ENCODE data around the gene PI4KA. TPM values are rescaled to one million over a fixed set of nuclear protein-coding genes. Genes with fewer than 3 reads are reported as not detected.
"Not testable (repeated sequence)": the region's sequence is repeated elsewhere in the genome, so short reads cannot be mapped to it uniquely, and the experiment has no call there.

Gene PI4KA
- total RNA-seq, 2 experiments from 2014 or later = 57.9 to 59.0 TPM

DNA sequence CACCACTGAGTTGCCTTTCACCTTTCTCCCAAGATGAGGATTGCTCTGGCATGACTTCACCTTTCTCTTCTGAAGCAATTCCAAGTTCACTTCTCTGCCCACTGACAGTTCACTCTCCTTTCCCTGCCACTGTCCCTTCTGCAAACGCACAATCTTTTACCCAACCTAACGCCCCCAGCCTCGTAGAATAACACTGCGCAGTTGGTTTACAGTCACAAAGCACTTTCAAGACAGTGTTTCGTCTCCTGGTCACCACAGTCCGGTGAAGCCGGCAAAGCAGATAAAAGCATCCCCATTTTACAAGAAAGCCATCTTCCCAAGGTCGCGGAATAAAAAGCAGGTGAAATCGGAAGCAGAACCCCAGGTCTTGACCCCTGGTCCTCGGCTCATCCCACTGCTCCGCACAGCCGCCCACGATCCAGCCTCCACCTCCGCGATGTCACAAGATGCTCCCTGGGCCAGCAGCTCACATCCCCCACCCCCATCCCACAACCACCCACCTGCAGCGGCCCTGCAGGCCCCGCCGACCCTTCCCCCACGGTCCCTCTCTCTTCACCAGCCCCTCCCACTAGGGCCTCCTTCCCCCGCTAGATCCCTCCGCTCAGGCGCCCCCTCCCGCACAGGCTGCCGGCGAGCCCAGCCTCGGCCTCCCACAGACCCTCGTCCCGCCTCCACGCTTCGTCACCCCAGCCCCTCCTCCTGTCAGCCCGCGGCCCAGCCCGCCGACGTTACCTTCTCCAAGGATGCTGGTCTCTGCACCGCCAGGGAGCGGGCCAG lies 585 bp downstream of the PI4KA start:
- POLR2A ChIA-PET = no interaction called here
- CTCF ChIA-PET = no interaction called here

DNA sequence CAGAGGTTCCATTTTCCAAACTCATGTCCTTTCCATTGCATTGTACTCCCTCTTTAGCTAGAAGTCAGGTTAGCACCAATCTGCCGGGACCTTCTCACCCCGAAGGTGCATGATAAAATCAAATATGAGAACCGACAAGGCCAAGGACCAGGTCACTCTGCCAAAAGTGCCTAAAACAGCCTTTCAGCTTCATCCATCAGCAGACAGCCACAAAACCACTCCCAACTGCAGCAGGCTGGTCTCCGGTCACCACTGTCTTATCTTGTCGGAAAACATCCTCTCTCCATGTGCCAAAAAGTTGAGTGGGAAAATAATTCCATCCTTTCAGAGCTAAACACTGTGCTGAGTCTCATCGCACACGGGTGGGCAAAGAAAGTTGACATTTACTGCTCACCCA lies 1.4 kb downstream of the PI4KA start:
- POLR2A ChIA-PET = no interaction called here
- CTCF ChIA-PET = no interaction called here

DNA sequence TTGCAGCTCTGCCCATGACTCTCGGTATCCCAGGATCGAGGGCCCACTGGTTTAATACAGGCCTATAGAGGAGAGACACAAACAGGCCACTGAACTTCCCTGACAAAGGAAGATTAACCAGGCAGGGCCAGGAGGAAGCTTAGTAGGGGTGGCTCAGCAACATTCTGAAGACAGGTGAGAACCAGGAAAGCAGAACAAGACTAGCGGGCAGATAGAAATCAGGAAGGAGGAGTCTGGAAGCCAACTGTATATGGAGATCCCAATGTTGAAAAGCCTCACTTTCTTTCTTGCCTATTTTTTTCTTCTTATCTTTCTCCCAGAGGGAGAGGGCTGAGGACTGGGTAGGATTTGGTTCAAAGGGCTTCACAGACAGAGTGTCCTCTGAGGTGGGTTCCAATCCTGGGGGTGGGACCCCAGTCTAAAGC lies 5.4 kb downstream of the PI4KA start:
- ChIA-PET CTCF (no interaction called here), POLR2A (no interaction called here)

DNA sequence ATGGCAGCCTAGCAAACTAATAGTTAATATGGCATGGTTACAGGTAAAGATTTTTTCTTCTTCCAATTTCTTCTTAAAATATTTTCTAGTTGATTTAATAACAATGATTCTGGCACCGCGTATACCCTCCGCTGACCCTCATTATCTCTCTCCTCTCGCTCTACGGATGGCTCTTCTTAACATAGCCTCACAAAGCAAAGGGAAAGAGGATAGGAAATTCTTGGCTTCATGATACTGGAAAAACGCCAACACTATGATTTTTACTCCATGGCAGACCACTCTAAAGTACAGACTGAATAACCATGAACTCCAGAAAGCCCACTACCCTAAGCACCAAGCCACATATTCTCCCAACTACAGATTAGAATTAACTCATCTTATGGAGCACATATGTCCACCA lies 6.1 kb downstream of the PI4KA start:
- ChIA-PET CTCF (no interaction called here), POLR2A (no interaction called here)

DNA sequence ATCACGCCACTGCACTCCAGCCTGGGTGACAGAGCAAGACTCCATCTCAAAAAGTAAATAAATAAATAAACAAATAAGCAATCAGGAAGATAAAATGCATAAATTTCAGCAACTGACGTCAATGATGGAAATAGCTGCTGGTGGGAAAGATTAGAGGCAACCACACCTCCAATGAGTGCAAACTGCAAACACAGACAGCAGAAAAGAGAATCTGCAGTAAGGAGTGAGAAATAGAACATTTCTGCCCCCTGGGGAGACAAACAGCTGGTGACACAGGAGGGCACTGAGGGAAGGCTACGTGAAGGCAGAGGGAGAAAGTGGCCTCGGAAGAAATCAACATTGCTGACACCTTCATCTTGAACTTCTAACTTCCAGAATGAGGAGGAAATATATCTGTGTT lies 6.5 kb downstream of the PI4KA start:
- ChIA-PET POLR2A (no interaction called here), CTCF (no interaction called here)

DNA sequence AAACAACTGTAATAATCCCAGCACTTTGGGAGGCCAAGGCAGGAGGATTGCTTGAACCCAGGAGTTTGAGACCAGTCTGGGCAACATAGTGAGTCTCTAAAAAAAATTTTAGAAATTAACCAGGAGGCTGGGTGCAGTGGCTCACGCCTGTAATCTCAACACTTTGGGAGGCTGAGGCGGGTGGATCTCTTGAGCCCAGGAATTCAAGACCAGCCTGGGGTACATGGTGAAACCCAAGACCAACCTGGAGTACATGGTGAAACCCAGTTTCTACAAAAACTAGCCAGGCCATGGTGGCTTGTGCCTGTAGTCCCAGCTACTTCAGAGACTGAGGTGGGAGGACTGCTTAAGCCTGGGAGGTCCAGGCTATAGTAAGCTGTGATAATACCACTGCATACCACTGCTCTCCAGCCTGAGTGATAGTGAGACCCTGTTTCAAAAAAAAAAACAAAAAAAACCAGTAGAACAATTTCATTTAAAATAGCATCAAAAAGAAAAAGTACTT lies 11.2 kb downstream of the PI4KA start:
- CTCF ChIA-PET = interaction anchor here (0.6 to 0.7 kb wide), 3 partner anchors 23 to 752 kb away, joined by 3 to 6 read pairs (median 4); no protein-coding TSS in a partner anchor

DNA sequence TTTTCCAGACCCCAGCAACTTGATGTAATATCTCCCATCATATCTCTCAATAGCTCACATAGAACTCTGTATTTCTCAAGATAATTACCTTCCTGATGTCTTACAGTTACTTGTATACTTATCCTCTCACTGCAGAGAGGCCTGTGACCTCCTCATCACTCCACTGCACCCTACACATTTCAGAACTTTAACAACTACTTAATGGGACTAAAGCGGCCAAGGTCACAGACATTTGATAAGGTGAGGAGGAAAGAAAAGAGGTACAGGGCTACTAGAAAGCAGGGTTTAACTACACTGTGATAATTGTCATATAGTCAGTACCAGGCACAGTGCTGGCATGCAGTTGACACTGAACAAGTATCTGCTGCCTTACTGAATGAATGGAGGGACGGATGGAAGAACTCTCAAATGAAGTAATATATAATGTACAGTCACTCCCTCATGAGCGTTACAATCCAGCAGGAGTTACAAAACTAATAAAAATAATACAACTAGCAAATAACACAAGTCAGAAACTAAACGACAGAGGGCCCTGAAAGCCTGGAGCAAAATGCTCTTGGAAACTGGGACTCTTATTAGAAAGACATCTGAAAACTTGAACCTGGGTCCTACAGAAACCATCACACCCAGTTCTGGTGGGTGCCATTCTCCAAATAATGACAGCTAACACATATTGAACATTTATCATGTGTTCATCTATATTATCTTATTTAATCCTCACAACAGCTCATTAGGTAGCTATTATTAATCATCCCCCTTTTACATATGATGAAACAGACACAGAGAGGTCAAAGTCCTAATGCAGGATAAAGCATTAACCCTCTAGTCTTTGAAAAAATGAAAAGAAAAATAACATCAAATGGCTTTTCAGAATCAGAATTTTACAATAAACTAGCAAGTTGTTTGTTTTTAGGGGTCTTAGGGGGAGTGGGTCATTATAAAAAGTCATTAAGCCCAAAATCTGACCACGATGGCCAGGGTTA lies 14.3 kb downstream of the PI4KA start:
- ChIA-PET POLR2A (interaction anchor here (0.6 kb wide), 1 partner anchor 9 kb away, joined by 3 read pairs; no protein-coding TSS in a partner anchor), CTCF (no interaction called here)

More for the DNA sequence above, 11.2 kb downstream of the PI4KA start:
- POLR2A ChIA-PET = no interaction called here

DNA sequence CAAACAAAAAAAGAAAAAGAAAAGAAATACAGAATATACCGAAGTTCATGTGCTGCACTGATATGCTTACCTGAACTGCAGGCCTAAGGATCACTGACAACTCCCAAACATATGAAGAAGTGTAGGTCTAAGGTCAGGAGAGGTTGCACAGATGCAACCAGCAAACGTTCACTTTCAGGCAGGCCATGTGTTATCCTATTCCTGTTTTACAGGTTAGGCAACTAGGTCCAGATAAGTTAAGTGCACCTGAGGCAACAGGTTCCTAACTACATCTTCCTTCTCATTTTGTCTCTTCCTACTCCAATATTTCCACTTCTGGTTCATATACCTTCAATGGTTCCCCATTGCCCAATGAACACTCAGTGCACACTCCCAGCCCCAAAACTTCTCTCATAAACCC lies 15.1 kb downstream of the PI4KA start:
- ChIA-PET CTCF (no interaction called here), POLR2A (no interaction called here)

DNA sequence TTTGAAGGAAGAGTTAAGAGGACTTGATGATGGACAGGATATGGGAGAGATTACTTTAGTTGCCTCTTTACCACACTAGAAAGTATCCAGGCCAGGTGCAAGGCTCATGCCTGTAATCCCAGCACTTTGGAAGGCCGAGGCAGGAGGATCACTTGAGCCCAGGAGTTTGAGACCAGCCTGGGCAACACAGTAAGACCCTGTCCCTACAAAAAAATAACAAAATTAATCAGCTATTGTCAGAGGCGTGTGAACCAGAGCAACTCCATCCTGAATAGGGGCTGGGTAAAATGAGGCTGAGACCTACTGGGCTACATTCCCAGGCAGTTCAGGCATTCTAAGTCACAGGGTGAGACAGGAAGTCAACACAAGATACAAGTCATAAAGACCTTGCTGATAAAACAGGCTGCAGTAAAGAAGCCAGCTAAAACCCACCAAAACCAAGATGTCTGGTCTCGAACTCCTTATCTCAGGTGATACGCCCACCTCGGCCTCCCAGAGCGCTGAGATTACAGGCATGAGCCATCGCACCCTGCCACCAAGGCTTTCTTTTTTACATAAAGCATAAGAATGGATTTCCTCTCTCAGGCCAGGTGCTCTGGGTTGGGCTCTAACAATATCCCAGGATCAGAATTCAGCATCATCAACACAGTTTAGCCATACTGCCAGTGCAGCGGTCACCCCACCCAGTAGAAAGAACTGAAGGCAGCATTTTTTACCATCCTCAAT lies 17.8 kb downstream of the PI4KA start:
- ChIA-PET CTCF (interaction anchor here (0.6 kb wide), 1 partner anchor 64 kb away, joined by 3 read pairs; no protein-coding TSS in a partner anchor), POLR2A (no interaction called here)

DNA sequence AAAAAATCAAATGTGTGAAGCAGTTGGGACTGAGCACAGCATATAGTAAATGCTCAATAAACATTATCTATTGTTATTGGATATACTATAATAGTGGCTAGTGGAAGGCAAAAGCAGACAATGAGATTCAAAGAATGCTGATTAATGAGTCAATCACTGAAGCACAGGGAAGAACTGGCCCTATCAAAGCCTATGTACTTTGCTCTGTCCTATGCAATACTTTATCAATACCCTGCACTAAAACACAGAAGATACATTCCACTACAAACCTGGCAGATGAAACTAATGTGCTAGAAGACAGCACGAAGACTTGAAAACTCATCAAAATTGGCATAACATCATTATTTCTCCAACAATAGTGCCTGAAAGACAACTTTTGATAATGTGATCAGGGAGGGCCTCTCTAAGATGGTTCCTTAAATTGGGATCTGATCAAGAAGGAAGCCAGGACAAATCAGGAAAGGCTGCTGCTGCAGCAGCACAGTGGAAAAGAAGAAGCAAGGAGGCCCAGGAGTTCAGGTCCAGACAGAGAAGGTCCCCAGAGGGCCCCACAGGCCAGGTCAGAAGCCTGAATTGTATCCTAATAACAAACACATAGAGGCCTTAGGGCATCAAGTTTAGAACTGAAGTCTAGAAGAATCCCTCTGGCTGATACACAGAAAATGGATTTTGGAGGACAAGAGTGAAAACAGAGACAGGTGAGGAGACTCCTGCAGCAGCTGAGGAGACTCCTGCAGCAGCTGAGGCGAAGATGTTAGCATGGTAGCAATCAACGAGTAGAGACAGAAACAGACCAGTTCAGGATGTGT lies 18.6 kb downstream of the PI4KA start:
- CTCF ChIA-PET = no interaction called here
- POLR2A ChIA-PET = no interaction called here

DNA sequence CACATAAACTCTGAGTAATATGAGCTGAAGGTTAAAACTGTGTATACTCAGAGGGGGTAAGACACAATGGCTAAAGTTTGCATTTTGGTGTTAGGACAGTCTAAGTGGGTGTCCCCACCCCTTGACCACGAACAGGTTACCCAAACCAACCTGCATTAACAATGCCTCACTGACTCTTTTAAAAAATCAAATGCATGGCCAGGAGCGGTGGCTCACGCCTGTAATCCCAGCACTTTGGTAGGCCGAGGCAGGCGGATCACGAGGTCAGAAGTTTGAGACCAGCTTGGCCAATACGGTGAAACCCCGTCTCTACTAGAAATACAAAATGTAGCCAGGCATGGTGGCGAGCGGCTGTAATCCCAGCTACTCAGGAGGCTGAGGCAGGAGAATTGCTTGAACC lies 19.3 kb downstream of the PI4KA start:
- POLR2A ChIA-PET, CTCF ChIA-PET: not testable (repeated sequence)

DNA sequence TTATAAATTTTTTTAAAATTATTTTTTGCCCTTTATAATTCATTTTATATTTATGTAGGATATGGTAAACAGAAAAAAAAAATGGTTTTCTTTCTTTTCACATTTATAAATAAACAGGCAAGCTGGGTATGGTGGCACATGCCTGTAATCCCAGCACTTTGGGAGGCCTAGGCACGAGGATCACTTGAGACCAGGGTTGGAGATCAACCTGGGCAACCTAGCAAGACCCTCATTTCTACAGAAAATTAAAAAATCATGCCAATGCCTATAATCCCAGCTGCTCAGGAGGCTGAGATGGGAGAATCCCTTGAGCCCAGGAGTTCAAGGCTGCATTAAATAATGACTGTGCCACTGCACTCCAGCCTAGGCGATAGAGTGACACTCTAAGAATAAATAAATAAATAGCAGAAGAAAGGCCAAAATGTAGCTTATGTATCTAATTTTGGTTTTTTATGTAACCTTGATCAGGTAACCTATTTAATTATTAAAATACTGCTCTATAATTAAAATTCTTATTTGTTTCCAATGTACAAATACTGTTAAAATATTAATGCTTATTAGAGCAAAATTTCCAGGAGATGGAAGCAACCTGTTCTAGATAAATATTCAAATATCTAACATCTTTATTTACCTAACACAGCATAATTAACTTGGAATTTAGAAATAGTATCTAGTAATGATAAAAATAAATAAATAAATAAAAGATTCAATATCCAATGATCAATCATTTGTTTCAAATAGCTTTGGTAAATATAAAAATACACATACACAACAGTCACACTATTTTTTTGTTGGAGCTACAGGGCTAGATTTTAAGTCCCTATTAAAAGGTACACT lies 21.4 kb downstream of the PI4KA start:
- CTCF ChIA-PET = interaction anchor here (0.6 kb wide), 1 partner anchor 37 kb away, joined by 3 read pairs; no protein-coding TSS in a partner anchor
- POLR2A ChIA-PET = no interaction called here

DNA sequence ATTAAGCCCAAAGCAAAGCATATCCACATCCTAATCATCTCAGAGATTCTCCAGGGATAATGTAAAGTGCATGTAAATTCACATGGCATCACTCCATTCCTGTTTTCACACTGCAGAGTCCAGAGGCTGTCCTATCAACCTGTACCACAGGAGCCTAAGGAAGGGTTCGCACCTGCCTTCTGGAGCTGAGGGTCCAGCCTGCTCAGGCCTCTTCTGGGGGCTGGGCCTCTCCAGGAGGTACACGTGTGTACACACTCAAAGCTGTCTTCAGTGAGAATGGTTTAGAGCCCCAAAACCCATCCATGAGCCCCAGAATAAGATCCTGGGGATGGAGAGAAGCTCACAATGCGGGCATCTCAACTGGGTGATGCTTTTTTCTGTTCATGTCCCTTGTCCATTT lies 23.9 kb downstream of the PI4KA start:
- CTCF ChIA-PET = no interaction called here
- POLR2A ChIA-PET = interaction anchor here (0.7 kb wide), 1 partner anchor 9 kb away, joined by 3 read pairs; no protein-coding TSS in a partner anchor

DNA sequence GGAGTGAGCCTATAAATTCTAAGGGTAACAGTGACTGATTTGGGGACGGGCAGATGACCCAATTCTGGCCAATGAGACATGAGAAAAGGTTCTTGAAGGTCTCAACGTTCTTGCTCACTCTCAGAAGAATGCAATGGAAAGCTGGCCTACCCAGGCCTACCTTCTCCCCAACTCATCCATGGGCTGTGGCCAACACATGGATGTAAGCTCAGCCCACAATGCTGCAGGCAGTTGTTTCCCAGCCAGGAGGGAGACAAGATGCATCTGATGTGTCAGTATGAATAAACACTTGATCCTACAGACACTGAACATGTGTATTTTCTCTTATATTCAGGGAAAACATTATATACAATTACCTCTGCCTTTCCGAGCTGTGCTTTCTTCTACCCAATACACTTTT lies 24.4 kb downstream of the PI4KA start:
- ChIA-PET CTCF (no interaction called here), POLR2A (no interaction called here)

DNA sequence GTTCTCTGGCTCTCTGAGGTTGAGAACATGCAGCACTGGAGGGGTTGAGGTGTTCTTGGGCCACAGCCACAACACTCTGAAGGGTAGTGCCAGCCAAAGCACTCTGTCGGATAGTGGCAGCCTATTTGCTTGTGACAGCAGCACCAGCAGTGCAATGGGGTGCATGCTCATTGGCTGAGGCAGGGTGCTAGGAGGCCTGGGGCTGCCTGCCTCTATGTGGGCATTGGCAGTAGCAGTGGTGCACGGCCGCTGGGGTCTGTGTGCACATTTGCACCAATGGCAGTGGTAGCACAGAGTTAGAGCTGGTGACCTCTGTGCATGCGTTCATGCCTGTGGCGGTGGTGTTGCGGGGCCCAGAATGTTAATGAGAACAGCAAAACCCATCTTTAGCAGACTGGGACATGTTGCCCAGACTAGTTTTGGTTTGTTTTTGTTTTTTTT lies 25.4 kb downstream of the PI4KA start:
- ChIA-PET CTCF (no interaction called here), POLR2A (no interaction called here)

DNA sequence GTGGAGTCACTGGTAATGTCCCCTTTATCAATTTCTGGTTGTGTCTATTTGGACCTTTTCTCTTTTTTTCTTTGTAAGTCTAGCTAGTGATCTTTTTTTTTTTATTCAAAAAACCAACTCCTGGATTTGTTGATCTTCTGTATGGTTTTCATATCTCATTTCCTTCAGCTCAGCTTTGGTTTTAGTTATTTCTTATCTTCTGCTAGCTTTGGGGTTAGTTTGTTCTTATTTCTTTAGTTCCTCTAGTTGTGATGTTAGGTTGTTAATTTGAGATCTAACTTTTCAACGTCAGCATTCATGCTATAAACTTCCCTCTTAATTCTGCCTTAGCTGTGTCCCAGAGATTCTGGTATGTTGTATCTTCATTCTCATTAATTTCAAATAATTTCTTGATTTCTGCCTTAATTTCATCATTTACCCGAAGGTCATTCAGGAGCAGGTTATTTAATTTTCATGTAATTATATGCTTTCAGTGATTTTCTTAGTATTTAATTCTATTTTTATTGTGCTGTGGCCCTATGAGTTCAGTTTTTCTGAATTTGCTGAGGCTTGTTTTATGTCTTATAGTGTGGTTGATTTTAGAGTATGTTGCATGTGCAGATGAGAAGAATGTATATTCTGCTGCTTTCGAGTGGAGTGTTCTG lies 29.0 kb downstream of the PI4KA start:
- POLR2A ChIA-PET = no interaction called here
- CTCF ChIA-PET = no interaction called here

DNA sequence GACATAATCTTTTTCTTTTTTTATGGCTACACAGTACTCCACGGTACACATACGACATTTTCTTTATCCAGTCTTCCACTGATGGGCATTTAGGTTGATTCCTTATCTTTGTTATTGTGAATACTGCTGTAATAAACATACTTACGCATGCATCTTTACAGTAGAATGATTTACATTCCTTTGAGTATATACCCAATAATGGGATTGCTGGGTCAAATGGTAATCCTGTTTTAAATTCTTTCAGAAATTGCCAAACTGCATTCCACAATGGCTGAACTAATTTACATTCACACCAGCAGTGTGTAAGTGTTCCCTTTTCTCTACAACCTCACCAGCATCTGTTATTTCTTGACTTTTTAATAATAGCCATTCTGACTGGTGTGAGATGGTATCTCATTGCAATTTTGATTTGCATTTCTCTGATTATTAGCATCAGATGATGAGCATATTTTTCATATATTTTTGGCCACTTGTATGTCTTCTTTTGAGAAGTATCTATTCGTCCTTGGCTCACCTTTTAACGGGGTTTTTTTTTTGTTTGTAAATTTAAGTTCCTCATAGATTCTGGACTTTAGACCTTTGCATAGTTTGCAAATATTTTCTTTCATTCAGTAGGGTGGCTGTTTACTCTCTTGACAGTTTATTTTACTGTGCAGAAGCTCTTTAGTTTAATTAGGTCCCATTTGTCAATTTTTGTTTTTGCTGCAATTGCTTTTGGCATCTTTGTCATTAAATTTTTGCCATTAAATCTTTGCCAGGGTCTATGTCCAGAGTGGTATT lies 32.0 kb downstream of the PI4KA start:
- POLR2A ChIA-PET = interaction anchor here (0.5 to 0.6 kb wide), 2 partner anchors 89 to 1063 kb away, joined by 3 to 9 read pairs; no protein-coding TSS in a partner anchor

More for the DNA sequence above, 32.0 kb downstream of the PI4KA start:
- CTCF ChIA-PET = not testable (repeated sequence)

Data from activated CD8-positive, alpha-beta memory T cell treated with anti-CD3 and anti-CD28 coated beads for 36 hours (primary cell).